GM21619 (cell line): ENCODE results near the gene FBLIM1.

Experiments used
- ATAC-seq: cut with Tn5 transposase; IDR thresholded peaks from one replicate; pipeline ENCODE4 v1.9.1; 2021; ENCODE audit not compliant: unreplicated experiment

The FBLIM1 gene

GRCh38 chr1:15758343-15758931 is at the start of gene FBLIM1:
TSS of gene FBLIM1 (plus strand) at chr1:15758795. CDS start at chr1:15764984, 6,189 bp downstream.
- no peak for ATAC-seq

- ATAC-seq: no peak
Observed at GRCh38 chr1:15709226-15709625, 49.4 kb upstream of the FBLIM1 start.

- ATAC-seq: no peak
Observed at GRCh38 chr1:15712168-15712567, 46.4 kb upstream of the FBLIM1 start.

GRCh38 chr1:15714406-15715136 is 44.0 kb upstream of the FBLIM1 start:
- ATAC-seq: no peak

- ATAC-seq: no peak
Observed at GRCh38 chr1:15717418-15718125, 41.0 kb upstream of the FBLIM1 start.

- no peak for ATAC-seq
Observed at GRCh38 chr1:15718199-15718601, 40.4 kb upstream of the FBLIM1 start.

GRCh38 chr1:15719381-15720120 is 39.0 kb upstream of the FBLIM1 start:
- no peak for ATAC-seq

GRCh38 chr1:15720861-15721260 is 37.7 kb upstream of the FBLIM1 start:
- ATAC-seq: no peak

GRCh38 chr1:15722411-15722810 is 36.2 kb upstream of the FBLIM1 start:
- ATAC-seq: no peak

- ATAC-seq: no peak
Observed at GRCh38 chr1:15722836-15723532, 35.6 kb upstream of the FBLIM1 start.

GRCh38 chr1:15723631-15724246 is 34.9 kb upstream of the FBLIM1 start:
- no peak for ATAC-seq

- ATAC-seq: no peak
Observed at GRCh38 chr1:15724949-15725880, 33.4 kb upstream of the FBLIM1 start.

GRCh38 chr1:15726508-15726907 is 32.1 kb upstream of the FBLIM1 start:
- no peak for ATAC-seq

- no peak for ATAC-seq
Observed at GRCh38 chr1:15727021-15727420, 31.6 kb upstream of the FBLIM1 start.

- ATAC-seq: no peak
Observed at GRCh38 chr1:15727424-15727823, 31.2 kb upstream of the FBLIM1 start.

GRCh38 chr1:15727866-15728534 is 30.6 kb upstream of the FBLIM1 start:
- ATAC-seq: no peak

- ATAC-seq: no peak
Observed at GRCh38 chr1:15728937-15729657, 29.5 kb upstream of the FBLIM1 start.

GRCh38 chr1:15730423-15730822 is 28.2 kb upstream of the FBLIM1 start:
- no peak for ATAC-seq
